ENCODE data around the gene AFF3.
"Not testable (repeated sequence)": the region's sequence is repeated elsewhere in the genome, so short reads cannot be mapped to it uniquely, and the experiment has no call there.

The AFF3 gene

GRCh38 chr2:99682275-99683060 lies 459.9 kb downstream of the AFF3 start:
- no peak for DNase-seq

GRCh38 chr2:99680946-99681345 lies 461.4 kb downstream of the AFF3 start:
- DNase-seq: no peak

- DNase-seq: no peak
Measured at GRCh38 chr2:99679518-99679917, 462.9 kb downstream of the AFF3 start.

GRCh38 chr2:99678625-99679024 lies 463.8 kb downstream of the AFF3 start:
- DNase-seq: no peak

- no peak for DNase-seq
Measured at GRCh38 chr2:99677814-99678213, 464.6 kb downstream of the AFF3 start.

GRCh38 chr2:99675130-99675661 lies 467.2 kb downstream of the AFF3 start:
- no peak for DNase-seq

- DNase-seq: no peak
Measured at GRCh38 chr2:99674090-99674489, 468.3 kb downstream of the AFF3 start.

GRCh38 chr2:99672766-99673350 lies 469.5 kb downstream of the AFF3 start:
- DNase-seq: no peak

- DNase-seq: no peak
Measured at GRCh38 chr2:99670768-99671734, 471.3 kb downstream of the AFF3 start.

- no peak for DNase-seq
Measured at GRCh38 chr2:99666256-99666655, 476.1 kb downstream of the AFF3 start.

GRCh38 chr2:99663641-99664040 lies 478.7 kb downstream of the AFF3 start:
- no peak for DNase-seq

- DNase-seq: no peak
Measured at GRCh38 chr2:99662761-99663341, 479.5 kb downstream of the AFF3 start.

- not testable (repeated sequence) for DNase-seq
Measured at GRCh38 chr2:99661761-99662160, 480.6 kb downstream of the AFF3 start.

GRCh38 chr2:99660616-99661406 lies 481.6 kb downstream of the AFF3 start:
- DNase-seq: no peak

GRCh38 chr2:99659874-99660273 lies 482.5 kb downstream of the AFF3 start:
- DNase-seq: no peak

- no peak for DNase-seq
Measured at GRCh38 chr2:99657691-99658258, 484.6 kb downstream of the AFF3 start.

GRCh38 chr2:99656994-99657393 lies 485.4 kb downstream of the AFF3 start:
- no peak for DNase-seq

GRCh38 chr2:99653433-99653832 lies 489.0 kb downstream of the AFF3 start:
- DNase-seq: no peak

GRCh38 chr2:99652862-99653261 lies 489.5 kb downstream of the AFF3 start:
- no peak for DNase-seq

- no peak for DNase-seq
Measured at GRCh38 chr2:99651930-99652670, 490.3 kb downstream of the AFF3 start.
